Muscle of arm (tissue), 12 donors: ENCODE data around the gene PIP4K2A. TPM values are rescaled to one million over a fixed set of nuclear protein-coding genes. Genes with fewer than 3 reads are reported as not detected.

ENCODE experiments used
- DNase-seq: peaks from one replicate; pipeline ENCODE4 v3.0.0-alpha.2; 2013
- polyA plus RNA-seq, 12 donors: library from polyadenylated mRNA; unstranded; fragments of 120-200 nt; gene quantifications; one replicate each; pipeline ENCODE4 v1.2.1, GENCODE V29; 2013; ENCODE audit not compliant: insufficient read length in 12 of 12

The PIP4K2A gene
- polyA plus RNA-seq, 12 donors = 15.6 to 111 (median 24.2) TPM

DNA sequence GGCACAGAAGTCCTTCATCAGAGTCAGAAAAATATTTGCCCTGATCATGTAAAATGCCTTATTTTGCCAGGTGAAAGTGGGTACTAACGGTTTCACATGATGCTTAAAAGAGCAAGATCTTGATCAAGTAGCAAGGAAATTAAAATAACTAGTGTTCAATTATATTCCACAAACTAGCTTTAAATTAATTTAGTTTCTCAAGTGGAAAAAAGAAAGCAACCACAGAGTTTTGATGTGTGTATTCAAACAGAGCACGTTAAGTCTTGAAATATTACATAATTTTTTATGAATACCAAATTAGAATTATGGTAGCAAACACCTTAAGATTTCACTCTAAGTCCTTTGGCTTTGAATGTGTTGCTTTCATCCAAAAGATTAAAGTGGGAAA is 47.3 kb downstream of the PIP4K2A start:
- no peak for DNase-seq

DNA sequence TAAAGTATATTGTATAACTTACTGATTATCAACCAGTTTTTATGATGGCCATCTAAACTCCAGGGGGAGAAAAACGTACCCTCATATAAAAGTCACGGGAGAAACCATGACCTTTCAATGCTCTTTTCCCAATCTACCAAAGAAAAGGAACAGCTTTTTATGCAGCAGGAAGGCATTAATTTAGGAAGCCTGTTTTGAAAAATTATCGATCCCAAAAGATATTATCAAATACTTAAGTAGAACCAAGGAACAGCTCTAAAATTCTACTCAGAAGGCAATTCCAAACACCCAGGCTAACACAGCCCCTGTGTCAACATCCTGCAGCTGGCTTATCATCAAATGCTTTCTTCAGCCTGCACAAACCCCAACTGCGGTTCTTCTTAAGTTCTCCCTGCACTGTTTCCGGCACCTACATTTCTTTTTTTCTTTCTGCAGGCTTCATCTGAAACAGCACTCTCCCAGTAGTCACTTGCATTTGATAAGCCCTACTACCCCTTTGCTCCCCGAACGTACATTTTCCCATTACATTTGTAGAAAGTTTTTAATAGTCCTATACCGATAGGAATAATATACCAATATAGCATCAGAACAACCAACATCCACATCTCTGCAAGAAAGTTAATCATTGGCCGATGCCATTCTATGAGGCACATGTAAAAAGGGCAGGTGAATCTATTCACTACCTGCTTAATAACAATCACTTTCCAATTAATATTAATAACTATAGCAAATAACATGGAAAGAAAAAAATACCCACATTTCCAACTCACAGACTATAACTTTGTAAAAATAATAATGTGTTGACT is 47.9 kb downstream of the PIP4K2A start:
- DNase-seq = no peak

DNA sequence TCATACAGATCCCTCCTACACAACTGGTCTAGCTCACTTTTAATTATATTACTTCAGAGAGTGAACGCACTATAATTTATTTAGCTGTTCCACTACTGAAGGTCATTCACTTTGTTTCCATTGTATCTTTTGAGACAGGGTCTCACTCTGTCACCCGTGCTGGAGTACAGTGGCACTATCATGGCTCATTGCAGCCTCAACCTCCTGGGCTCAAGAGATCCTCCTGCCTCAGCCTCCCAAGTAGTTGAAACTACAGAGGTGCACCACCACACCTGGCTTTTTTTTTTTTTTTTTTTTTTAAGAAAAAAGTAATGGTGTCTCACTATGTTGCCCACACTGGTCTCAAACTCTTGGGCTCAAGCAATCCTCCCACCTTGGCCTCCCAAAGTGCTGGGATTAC is 49.0 kb downstream of the PIP4K2A start:
- DNase-seq = no peak

DNA sequence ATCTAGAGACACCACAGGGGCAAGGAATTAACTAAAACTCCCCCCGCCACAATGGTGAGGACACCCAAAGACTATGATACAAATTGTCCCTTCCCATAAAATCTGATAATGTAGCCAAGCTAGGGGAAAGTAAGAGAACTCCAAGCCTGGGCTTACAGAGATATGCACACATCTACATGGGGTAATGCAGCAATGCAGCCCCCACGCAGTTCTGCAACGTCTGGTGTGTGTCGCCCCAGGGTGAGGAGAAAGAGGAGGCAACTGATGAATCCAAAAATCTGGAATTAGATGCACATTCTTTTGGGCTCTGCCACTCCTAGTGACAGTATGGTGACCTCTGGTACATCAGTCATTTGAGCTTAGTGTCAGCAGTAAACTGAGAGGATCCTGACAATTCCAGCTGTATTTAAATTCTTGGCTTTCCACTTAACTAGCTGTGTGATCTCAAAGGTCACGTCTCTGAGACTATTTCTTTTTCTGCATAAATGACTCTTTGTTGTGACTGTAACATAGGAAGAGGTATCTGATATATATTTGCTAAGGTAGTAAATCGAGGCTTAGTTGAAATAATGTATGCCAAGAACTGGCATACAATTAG is 51.5 kb downstream of the PIP4K2A start:
- no peak for DNase-seq

DNA sequence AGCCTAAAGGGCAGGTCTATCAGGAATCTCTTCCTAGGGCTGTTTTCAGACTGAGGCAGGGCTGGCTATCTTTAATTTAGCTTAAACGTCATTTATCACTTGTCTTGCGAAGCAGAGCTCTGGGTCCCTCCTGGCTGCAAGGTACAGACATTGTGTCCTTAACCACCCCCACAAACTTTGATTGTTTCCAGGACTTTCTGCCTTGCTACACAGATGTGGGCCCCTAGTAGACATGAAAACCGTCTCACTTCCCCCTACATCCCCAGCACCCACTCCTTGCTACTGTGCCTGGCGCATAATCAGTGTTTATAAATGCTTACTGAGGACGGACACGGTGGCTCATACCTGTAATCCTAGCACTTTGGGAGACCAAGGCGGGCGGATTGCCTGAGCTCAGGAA is 54.5 kb downstream of the PIP4K2A start:
- no peak for DNase-seq

DNA sequence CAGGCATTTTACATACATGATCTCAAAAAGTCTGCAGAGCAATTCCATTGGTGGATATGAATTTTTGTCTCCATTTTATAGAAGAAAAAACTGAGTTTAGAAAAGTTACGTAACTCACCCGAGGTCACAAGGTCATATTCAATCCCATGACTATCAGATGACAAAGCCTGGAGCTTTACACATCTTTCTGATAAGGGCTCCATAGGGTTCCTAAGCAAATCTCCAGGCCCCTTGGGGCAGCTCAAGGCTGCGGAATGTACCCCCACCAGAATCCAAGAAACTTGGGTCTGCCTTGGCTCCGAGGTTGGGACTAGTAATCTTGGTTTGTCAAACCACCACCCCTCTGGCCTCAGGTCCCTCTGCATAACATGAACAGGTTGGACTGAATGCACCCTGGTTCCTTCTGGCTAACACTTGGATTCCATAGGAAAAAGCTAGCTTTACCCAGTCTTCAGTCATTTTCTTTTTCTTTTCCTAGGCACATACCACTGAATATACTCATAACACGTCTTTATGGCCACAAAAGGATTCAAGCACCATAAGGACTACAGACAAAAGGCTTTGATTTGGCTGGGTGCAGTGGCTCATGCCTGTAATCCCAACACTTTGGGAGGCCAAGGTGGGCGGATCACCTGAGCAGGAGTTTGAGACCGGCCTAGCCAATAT is 55.5 kb downstream of the PIP4K2A start:
- DNase-seq = no peak

DNA sequence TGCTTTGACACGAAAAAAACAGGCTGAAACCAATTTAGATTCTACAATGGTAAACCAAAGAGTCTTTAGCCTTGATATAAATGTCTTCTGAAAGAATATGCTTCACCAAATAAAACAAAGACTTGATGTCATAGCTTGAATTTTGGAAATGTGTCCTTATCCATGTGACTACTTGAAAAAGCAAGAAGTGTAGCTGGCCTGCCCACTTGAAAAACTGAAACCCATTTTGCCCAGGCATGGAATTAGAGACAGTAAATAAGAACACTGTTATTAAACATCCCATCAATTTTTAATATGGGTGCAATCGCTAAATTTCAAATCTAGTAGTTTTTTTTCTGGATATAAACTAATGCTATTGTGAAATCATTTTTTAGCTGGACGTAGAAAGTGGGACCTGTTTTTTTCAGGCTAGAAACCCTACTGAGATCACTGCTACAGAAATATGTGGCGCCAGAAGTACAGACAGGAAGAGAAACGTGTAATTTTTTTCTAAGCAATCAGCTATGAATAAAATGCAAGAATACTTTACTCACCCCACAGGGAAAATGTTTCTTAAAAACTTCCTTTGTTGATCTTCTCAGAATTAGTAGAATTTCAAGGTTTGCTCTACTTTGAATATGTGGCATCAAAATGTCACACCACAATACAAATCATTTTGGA is 56.7 kb downstream of the PIP4K2A start:
- DNase-seq = no peak

DNA sequence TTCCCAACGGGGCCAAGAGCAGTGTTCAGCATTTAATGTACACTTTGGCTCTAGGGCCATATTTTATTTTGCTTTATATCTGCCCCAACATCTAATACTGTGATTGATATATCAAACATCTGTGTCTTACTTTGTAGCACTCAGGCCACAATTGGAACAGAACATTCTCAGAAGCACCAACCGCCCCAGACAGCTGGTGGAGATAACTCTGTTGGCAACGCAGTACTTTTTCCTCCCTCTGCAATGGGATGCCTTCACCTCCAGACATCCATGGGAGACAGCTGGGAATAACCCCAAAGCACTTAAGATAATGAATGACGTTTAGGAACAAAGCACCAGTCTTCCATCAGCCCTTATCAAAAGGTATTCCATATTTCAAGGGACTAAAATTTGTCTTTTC is 57.4 kb downstream of the PIP4K2A start:
- DNase-seq = no peak

DNA sequence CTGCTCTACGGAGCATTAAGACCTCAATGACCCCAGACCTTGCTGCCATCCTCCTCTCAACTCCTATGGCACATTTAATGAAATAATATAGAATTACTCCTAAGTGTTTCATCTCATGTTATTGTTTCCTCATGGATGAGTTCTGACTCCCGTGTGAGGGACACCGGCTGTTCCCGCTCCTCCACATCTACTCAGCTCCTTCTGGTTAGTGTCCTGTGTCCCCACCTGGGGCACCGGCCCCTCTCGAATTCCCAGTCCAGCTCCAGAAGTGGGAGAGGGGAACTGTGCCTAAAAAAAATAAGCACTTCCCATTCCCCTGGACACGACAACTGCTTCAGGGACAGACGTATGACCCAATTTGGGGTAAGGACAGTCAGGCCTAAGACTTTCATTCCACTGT is 58.3 kb downstream of the PIP4K2A start:
- no peak for DNase-seq

DNA sequence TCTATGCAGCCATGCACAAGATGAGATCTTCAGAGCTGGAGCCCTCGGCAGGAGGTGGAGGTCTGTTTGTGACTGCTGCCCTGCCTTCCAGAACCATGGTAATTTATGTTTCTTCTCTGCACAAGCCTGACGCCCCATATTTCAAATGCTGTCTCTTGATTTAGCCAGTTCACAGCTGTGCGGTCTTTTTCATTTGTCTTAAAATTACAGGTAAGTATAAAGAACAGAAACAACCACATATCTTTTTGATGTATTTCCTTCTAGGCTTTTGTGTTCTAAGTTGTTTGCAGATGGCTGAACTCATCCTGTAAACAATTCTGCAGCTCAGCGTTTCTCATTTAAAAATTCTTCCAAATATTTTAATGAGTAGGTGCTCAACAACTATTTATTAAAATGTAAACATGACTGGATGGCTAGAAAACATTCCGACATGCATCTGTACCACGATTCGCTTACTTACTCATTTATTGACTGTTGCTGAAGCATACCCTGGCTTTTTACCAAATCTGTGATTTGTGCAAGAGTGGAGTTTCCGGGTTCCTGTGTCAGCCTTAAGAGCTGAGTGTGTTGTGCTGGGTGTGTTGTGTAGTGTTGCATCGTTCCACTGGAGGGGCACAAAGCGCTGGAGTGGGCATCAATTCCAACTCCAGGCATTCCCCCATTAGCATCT is 58.9 kb downstream of the PIP4K2A start:
- DNase-seq = no peak

DNA sequence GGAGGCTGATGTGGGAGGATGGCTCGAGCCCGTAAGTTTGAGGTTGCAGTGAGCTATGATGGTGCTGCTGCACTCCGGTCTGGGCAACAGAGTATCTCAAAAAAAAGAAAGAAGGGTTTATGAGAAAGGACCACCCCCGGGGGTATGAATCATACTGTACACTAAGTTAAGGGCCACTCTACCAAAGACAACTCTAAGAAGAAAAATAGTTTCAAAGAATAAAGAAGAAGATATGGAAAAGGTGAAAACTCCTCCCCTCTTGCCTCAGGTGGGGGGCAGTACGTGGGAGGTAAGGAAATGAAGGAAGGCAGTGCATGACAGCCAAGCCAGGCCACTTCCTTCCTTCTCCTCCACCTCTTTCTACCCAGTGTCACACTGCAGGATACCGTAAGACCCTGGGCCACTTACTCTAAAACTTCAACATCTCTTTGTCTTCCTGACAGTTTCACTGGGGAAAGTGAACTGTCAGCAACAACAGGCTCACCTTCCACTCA is 61.3 kb downstream of the PIP4K2A start:
- DNase-seq = no peak

DNA sequence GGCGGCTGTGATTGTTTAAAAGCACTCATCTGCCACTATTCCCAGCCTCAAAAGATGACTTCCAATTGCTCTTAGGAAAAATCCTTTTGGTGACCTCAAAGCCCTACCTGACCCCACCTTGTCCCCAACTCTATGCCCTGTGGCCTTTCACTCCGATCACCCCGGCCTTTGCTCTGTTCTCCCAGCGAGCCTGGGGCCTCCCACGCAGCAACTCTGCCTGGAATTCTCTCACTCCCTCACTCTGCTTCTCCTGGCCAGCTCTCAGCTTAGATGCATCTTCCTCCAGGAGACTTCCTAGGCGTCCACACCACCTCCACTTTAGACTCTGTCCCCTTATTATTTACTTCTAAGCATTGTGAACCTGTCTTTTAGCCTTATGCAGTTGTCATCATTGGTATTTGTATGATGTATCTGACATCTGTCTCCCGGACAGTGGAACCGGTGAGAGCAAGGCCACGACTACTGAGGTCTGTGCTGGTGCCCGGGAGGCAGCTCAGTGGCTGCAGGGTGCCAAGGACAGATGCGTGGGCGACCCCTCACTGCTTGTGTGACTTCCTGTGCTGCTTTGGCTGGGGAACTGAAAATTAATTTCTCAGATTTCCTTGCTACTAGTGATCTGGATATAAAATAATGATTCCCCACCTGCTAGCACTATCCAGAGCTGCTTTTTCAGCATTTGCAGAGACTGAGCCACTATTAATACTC is 63.0 kb downstream of the PIP4K2A start:
- DNase-seq = no peak

DNA sequence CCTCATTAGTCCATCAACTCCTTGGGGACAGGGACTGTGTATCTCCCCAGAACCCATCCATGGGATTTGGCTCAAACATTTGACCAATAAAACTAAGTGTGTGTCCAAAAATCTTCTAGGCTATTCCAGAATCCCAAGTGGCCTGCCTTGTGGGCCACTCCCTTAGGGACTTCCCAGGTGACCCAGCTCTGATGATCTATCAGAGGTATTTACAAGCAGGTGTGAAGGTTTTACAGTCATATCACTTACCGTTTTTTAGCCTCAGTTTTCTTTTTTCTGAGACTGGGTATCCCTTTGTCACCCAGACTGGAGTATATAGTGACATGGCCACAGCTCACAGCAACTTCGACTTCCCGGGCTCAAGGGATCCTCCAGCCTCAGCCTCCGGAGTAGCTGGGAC is 64.4 kb downstream of the PIP4K2A start:
- DNase-seq = no peak

DNA sequence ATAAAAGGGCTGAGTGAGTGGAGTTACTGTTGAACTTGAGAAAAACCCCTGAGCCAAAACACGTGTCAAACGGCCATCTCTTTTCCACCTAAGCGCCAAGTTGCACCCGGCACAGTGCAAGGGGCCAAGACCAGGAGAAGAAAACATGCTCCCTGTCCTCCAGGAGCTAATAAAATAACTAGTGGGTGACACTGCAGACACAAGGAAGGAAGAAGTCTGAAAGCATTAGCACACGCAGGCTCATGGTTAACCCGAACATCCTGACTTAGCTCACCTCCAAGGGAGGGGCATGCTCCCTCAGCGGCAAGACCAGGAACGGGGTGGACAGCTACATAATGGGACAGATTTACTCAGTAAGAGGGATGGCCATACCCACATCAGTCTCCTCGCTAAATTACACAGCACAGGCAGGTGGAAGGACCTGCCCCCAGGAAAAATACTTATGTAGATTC is 65.0 kb downstream of the PIP4K2A start:
- no peak for DNase-seq

DNA sequence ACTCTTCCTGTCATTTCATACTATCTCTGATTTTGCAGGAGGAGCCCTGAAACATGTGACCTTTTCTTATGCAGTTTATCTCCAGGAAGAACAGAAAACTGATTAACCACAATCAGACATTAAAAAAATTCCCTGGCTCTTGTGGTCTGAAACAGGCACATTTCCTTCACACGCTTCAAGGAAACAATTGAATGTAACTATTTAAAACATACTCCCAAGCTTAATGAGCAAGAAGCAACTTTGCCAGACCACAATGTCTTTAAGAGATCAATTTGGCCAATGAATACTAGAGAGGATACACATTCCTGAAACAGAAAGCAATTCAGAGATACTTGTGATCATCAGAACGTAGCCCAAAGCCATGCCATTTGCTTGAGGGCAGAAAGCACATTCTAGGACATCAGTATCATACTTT is 65.8 kb downstream of the PIP4K2A start:
- DNase-seq = no peak

DNA sequence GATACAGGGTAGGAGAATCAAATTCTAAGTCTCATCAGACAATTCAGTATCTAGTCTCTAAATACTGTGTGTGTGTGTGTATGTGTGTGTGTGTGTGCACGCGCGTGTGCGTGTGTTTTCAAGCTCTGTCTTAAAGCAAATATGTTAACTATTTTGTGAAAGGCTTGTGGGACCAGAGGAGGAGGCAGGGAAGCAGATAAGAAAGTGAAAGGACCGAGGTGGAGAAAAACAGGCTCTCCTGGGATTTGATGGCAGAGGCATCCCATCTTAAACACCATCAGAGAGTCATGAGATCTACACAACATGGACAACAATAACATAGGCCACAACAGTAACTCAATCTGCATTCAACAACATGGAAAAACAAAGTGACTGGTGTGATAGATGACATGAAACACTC is 67.1 kb downstream of the PIP4K2A start:
- no peak for DNase-seq

DNA sequence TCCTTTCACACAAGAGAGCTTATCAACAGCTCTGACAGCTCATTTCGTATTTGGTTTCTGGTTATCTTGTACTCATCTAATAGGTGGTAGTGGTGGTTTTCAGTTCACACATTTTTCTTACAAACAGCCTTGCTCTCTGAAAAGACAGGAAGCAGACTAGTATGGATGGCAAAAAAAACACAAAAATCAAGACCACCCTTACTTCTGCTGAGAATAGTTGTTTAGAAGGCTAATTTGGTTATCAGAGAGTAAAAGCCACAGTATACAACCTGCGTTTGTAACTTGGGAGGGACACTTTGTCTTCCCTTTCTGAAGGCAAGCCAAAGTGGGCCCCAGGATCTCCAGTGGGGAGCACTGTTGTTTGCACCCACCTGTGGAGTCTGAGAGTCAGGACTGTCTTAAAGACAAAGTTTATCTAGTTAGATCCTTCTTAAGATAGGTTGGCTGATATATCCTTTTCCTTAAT is 68.0 kb downstream of the PIP4K2A start:
- DNase-seq = no peak

DNA sequence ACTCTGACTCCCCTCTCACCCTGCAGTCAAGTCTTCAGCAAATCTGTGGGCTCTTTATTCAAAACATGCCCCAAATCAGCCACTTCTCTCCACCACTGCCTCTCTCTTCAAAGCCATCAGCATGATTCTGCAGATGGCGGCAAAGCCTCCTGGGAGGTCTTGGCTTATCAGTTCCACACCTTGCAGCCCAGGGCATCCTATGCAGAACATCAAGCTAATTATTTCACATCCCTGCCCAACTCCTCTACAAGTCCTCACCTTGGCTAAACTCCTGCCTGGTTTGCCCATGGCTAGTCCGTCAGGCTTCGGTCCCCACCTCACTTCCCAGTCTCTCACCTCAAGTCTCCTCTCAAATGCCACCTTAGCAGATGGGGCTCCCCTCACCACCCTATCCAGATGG is 70.2 kb downstream of the PIP4K2A start:
- DNase-seq = no peak

DNA sequence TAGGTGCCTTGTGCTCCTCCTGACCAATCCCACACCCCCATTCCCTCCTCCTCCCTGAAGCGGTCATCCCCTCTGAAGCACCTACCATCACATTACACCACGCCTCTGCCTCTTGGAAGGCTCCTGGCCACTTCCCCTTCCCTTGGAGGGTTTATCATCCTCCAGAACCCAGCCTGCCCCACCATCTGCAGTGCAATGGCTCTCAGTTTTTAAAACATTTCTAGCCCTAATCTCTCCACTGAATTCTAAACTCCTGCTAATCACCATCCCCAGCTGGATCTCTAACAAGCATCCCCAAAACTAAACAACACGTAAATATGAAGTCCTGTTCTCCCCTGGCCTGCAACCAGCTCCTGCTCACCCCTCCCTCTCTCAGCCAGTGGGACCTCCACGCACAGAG is 70.6 kb downstream of the PIP4K2A start:
- no peak for DNase-seq

DNA sequence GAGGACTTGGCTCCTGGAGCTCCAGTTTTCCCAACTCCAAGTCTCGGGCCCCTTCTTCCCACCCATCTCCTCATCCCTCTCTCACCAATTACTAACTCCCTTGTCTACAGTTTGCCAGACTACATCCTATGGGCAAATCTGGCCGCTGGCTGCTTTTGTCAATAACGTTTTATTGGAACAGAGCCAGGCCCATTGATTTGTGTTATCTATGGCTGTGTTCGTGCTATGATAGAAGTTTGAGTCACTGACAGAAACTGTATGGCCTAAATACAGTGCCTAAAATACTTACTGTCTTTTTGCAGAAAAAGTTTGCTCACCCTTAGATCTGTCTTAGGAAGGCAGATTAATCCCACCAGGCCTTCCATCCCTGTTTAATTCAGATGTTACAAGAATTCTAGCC is 71.3 kb downstream of the PIP4K2A start:
- DNase-seq = no peak

DNA sequence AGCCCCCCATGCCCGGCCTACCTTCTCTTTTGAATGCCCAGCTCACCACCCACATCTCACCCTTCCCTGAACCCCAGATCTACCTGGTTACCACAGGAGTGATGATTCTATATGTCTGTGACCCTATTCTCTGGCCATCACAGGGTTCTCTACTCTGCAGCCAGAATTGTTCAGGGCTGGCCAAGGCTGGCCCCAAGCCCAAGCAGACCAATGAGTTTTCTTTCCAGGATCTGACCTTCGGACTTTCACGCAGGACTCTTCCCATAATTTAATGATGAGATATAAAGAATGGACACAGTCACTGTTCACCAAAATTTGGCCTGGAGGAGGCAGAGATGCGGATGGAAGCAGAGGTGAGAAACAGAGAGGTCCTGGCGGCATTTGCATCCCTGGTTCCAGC is 72.6 kb downstream of the PIP4K2A start:
- no peak for DNase-seq
